ENCODE measurements around the gene TTLL5. TPM values are rescaled to one million over a fixed set of nuclear protein-coding genes. Genes with fewer than 3 reads are reported as not detected.

TTLL5 gene
- total and polyA plus RNA-seq, 9 of the 15 experiments (the other 6 are each of a cell fraction or from before 2014, with no cell fraction given): 4.1 to 18.9 (median 12.6) TPM

DNA sequence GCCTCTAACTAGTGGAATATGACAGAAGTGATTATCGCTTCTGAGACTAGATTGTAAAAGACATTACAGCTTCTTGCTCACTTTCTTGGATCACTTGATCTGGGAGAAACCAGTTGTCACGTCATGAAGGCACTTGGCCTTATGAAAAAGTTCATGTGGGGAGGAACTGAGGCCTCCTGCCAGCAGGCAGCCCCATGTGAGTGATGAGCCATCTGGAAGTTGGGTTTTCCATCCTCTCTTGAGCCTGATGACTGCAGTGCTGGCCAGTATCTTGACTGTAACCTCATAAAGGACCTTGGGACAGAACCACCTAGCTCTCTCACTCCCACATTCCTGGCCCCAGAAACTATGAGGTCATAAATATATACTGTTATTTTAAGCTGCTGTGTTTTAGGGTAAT lies 28.0 kb downstream of the TTLL5 start (continued):
- TF ChIP-seq CHD1 (IDR thresholded peaks at IDR 0.05; ENCODE audit: low read length): no peak
- TF ChIP-seq TEAD1 (CRISPR knock-in tag; IDR thresholded peaks at IDR 0.05): no peak
- TF ChIP-seq SNRNP70 (optimal IDR thresholded peaks at IDR 0.05; ENCODE audit: low read depth, low read length): no peak
- TF ChIP-seq JUN (IDR thresholded peaks at IDR 0.05; ENCODE audit: borderline replicate concordance, low read depth, low read length): no peak
- no peak for TF ChIP-seq JUN (CRISPR knock-in tag; IDR thresholded peaks at IDR 0.05; ENCODE audit: borderline replicate concordance)
- no peak for TF ChIP-seq MCM3 (IDR thresholded peaks at IDR 0.05)

DNA sequence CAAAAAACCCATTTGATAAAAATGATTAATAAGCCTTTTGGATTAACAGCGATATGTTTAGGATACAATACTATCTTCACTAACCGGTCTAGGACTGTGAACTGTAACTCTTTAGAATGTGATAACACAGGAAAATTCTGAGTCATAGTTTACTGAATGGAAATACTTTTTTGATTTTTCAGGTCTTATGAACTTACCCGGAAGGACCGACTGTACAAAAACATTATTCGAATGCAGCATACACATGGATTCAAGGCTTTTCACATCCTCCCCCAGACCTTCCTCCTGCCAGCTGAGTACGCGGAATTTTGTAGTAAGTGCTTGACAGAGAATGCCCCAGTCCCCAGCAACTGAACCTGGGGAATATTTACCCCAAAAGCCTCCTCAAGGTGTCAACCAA lies 29.0 kb downstream of the TTLL5 start:
- DNase-seq (ENCODE audit: extremely low read depth in 1 of 4, low spot score in 3 of 4) (no peak), FAIRE-seq (no peak), ATAC-seq (no peak)
- in situ Hi-C loops (cut with MboI): no loop called here
- WGBS (ENCODE audit: insufficient coverage, low coverage, missing lambda C conversion rate): 95% methylated on average over 5 of the region's 7 CpGs
- no peak overlapping the region for H3K27ac ChIP-seq (ENCODE audit: extremely low read depth, low read depth, low read length)
- POLR2A ChIA-PET: no interaction called here
- TF ChIP-seq, protein P1, sequence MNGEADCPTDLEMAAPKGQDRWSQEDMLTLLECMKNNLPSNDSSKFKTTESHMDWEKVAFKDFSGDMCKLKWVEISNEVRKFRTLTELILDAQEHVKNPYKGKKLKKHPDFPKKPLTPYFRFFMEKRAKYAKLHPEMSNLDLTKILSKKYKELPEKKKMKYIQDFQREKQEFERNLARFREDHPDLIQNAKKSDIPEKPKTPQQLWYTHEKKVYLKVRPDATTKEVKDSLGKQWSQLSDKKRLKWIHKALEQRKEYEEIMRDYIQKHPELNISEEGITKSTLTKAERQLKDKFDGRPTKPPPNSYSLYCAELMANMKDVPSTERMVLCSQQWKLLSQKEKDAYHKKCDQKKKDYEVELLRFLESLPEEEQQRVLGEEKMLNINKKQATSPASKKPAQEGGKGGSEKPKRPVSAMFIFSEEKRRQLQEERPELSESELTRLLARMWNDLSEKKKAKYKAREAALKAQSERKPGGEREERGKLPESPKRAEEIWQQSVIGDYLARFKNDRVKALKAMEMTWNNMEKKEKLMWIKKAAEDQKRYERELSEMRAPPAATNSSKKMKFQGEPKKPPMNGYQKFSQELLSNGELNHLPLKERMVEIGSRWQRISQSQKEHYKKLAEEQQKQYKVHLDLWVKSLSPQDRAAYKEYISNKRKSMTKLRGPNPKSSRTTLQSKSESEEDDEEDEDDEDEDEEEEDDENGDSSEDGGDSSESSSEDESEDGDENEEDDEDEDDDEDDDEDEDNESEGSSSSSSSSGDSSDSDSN (IDR thresholded peaks at IDR 0.05; ENCODE audit: borderline replicate concordance in 1 of 2, low read depth in 2 of 2, low read length in 2 of 2): no peak
- TF ChIP-seq SMAD2 (IDR thresholded peaks at IDR 0.05; ENCODE audit: low read depth, low read length) (no peak), ERF (CRISPR knock-in tag; IDR thresholded peaks at IDR 0.05) (no peak), TFAM (CRISPR knock-in tag; conservative IDR thresholded peaks at IDR 0.05) (no peak), ZNF24 (IDR thresholded peaks at IDR 0.05) (no peak), CHD2 (IDR thresholded peaks at IDR 0.05; ENCODE audit: low read depth, low read length) (no peak), GABPB1 (CRISPR knock-in tag; IDR thresholded peaks at IDR 0.05) (no peak), ZNF121 (CRISPR knock-in tag; conservative IDR thresholded peaks at IDR 0.05) (no peak)
- TF ChIP-seq, protein P2, sequence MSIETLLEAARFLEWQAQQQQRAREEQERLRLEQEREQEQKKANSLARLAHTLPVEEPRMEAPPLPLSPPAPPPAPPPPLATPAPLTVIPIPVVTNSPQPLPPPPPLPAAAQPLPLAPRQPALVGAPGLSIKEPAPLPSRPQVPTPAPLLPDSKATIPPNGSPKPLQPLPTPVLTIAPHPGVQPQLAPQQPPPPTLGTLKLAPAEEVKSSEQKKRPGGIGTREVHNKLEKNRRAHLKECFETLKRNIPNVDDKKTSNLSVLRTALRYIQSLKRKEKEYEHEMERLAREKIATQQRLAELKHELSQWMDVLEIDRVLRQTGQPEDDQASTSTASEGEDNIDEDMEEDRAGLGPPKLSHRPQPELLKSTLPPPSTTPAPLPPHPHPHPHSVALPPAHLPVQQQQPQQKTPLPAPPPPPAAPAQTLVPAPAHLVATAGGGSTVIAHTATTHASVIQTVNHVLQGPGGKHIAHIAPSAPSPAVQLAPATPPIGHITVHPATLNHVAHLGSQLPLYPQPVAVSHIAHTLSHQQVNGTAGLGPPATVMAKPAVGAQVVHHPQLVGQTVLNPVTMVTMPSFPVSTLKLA (conservative IDR thresholded peaks at IDR 0.05): no peak
- H4K20me1 ChIP-seq (replicated peaks; ENCODE audit: control insufficient read depth, insufficient read depth, low read length): no peaks in the 10 kb centered on the region
- H3K9me1 ChIP-seq (ENCODE audit: control insufficient read depth, insufficient read depth, low read length): no peaks in the 10 kb centered on the region
- no peaks in the 10 kb centered on the region for H3K9me3 ChIP-seq (replicated peaks; ENCODE audit: control insufficient read depth, insufficient read depth, low read depth, low read length)
- H3K4me3 ChIP-seq: no peak overlapping the region
- H3K4me2 ChIP-seq (ENCODE audit: insufficient read depth, low read length): no peak overlapping the region
- H3K9ac ChIP-seq (ENCODE audit: insufficient read depth in 1 of 2, low read depth in 2 of 2, low read length in 2 of 2): no peak overlapping the region
- no peaks in the 10 kb centered on the region for H3K4me1 ChIP-seq (replicated peaks in 1 of 2; ENCODE audit: control insufficient read depth in 2 of 2, insufficient read depth in 2 of 2, low read length in 2 of 2)
- BruUV-seq (replicated peaks): no TSS peak
- no peak overlapping the region for H2AFZ ChIP-seq (ENCODE audit: low read depth, low read length)
- no peaks in the 10 kb centered on the region for H3K27me3 ChIP-seq (ENCODE audit: control insufficient read depth in 2 of 2, insufficient read depth in 2 of 2, low read length in 2 of 2)
- H3K36me3 ChIP-seq (ENCODE audit: control insufficient read depth, insufficient read depth, low read length): peaks cover 18% of the 10 kb centered on the region; the same call in 1 of the 3 replicates
- intact Hi-C loops (cut with micrococcal nuclease): loop anchor here (10.0 kb wide), 1 partner anchor 65 kb away; no protein-coding TSS in a partner anchor
- H3K79me2 ChIP-seq (ENCODE audit: control insufficient read depth, insufficient read depth, low read length): no peaks in the 10 kb centered on the region
- CTCF ChIA-PET (ENCODE audit: low intra/inter-chr PET ratio): no interaction called here
